ENCODE data around the gene VAT1L.

VAT1L gene

DNA sequence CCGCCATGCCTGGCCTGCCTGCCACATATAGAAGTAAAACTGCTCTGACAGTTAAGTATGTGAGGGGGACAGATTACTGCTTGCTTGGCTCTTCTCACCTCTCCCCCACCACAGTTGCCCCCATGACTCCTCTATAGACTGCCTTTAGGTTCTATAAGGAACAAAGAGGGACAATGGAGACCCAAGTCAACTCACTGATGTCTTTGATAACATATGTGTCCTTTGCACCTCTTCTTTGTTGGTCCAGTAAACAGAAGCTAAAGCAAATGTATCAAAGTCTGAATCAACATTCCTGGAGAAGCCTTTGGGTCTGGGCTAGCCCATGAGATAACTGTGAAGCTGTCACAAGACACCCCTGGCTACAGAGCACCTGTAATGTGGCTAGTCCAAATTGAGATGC is 38.9 kb upstream of the VAT1L start:
- DNase-seq (ENCODE audit: low read depth, low spot score): no peak
- H3K36me3 ChIP-seq (ENCODE audit: insufficient read depth, insufficient read length, low read length): no peaks in the 10 kb centered on the region
- peaks cover 3% of the 10 kb centered on the region for H3K27me3 ChIP-seq (ENCODE audit: insufficient read depth, insufficient read length)
- no peaks in the 10 kb centered on the region for H3K4me1 ChIP-seq (ENCODE audit: insufficient read depth, insufficient read length)
- no peak overlapping the region for H3K4me3 ChIP-seq (ENCODE audit: insufficient read length, low read depth)
- no peaks in the 10 kb centered on the region for H3K9me3 ChIP-seq (ENCODE audit: insufficient read depth, low read length)
- H3K9ac ChIP-seq (ENCODE audit: insufficient read length, low read depth): no peak overlapping the region
- TF ChIP-seq ZNF274 (IDR thresholded peaks at IDR 0.05; ENCODE audit: low read depth, low read length) (no peak), YY1 (IDR thresholded peaks at IDR 0.05; ENCODE audit: insufficient read depth, insufficient read length) (no peak), SUZ12 (IDR thresholded peaks at IDR 0.05; ENCODE audit: extremely low read depth, insufficient read depth, insufficient read length) (no peak)

- H3K4me1 ChIP-seq (ENCODE audit: insufficient read depth, insufficient read length): no peaks in the 10 kb centered on the region
- no peak for DNase-seq (ENCODE audit: low read depth, low spot score)
- no peaks in the 10 kb centered on the region for H3K27me3 ChIP-seq (ENCODE audit: insufficient read depth, insufficient read length)
- TF ChIP-seq ZNF274 (IDR thresholded peaks at IDR 0.05; ENCODE audit: low read depth, low read length) (no peak), YY1 (IDR thresholded peaks at IDR 0.05; ENCODE audit: insufficient read depth, insufficient read length) (no peak), SUZ12 (IDR thresholded peaks at IDR 0.05; ENCODE audit: extremely low read depth, insufficient read depth, insufficient read length) (no peak)
- H3K4me3 ChIP-seq (ENCODE audit: insufficient read length, low read depth): no peak overlapping the region
- H3K9me3 ChIP-seq (ENCODE audit: insufficient read depth, low read length): no peaks in the 10 kb centered on the region
- no peaks in the 10 kb centered on the region for H3K36me3 ChIP-seq (ENCODE audit: insufficient read depth, insufficient read length, low read length)
- no peak overlapping the region for H3K9ac ChIP-seq (ENCODE audit: insufficient read length, low read depth)
Observed at GRCh38 chr16:77758046-77758445, 30.3 kb upstream of the VAT1L start.

DNA sequence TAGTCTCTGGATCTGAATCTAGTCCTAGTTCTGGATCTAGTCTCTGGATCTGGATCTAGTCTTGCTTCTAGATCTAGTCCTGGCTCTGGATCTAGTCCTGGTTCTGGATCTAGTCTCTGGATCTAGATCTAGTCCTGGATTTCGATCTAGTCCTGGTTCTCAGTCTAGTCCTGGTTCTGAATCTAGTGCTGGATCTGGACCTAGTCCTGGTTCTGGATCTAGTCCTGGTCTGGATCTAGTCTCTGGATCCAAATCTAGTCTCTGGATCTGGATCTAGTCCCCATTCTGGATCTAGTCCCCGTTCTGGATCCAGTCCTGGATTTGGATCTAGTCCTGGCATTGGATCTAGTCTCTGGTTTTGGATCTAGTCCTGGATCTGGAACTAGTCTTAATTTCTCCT is 29.9 kb upstream of the VAT1L start:
- H3K36me3 ChIP-seq (ENCODE audit: insufficient read depth, insufficient read length, low read length): no peaks in the 10 kb centered on the region
- no peaks in the 10 kb centered on the region for H3K9me3 ChIP-seq (ENCODE audit: insufficient read depth, low read length)
- no peak for DNase-seq (ENCODE audit: low read depth, low spot score)
- H3K9ac ChIP-seq (ENCODE audit: insufficient read length, low read depth): no peak overlapping the region
- no peaks in the 10 kb centered on the region for H3K4me1 ChIP-seq (ENCODE audit: insufficient read depth, insufficient read length)
- no peaks in the 10 kb centered on the region for H3K27me3 ChIP-seq (ENCODE audit: insufficient read depth, insufficient read length)
- TF ChIP-seq ZNF274 (IDR thresholded peaks at IDR 0.05; ENCODE audit: low read depth, low read length) (no peak), YY1 (IDR thresholded peaks at IDR 0.05; ENCODE audit: insufficient read depth, insufficient read length) (no peak), SUZ12 (IDR thresholded peaks at IDR 0.05; ENCODE audit: extremely low read depth, insufficient read depth, insufficient read length) (no peak)
- no peak overlapping the region for H3K4me3 ChIP-seq (ENCODE audit: insufficient read length, low read depth)

DNA sequence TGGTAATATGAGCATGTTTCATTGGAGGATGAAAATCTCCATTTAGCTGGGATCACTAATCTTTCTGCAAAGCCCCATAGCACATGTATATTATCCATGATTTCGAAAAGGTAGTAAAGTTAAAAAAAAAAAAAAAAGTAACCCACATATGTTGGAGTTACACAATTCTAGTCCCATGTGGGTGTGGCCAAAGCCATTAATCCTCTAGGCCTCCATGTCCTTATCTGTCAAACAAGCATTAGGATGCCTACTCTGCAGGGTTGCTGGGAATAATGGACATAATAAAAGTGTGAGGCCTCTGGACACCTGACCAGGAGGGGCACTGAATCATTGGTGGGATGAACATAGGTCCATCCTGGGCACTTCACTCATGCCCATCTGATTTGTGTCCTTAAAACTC is 29.2 kb upstream of the VAT1L start:
- Histone ChIP-seq H3K4me1 (ENCODE audit: insufficient read depth, insufficient read length) (no peaks in the 10 kb centered on the region), H3K4me3 (ENCODE audit: insufficient read length, low read depth) (no peak overlapping the region), H3K27me3 (ENCODE audit: insufficient read depth, insufficient read length) (no peaks in the 10 kb centered on the region), H3K9me3 (ENCODE audit: insufficient read depth, low read length) (no peaks in the 10 kb centered on the region), H3K36me3 (ENCODE audit: insufficient read depth, insufficient read length, low read length) (no peaks in the 10 kb centered on the region), H3K9ac (ENCODE audit: insufficient read length, low read depth) (no peak overlapping the region)
- no peak for DNase-seq (ENCODE audit: low read depth, low spot score)
- TF ChIP-seq YY1 (IDR thresholded peaks at IDR 0.05; ENCODE audit: insufficient read depth, insufficient read length): no peak

DNA sequence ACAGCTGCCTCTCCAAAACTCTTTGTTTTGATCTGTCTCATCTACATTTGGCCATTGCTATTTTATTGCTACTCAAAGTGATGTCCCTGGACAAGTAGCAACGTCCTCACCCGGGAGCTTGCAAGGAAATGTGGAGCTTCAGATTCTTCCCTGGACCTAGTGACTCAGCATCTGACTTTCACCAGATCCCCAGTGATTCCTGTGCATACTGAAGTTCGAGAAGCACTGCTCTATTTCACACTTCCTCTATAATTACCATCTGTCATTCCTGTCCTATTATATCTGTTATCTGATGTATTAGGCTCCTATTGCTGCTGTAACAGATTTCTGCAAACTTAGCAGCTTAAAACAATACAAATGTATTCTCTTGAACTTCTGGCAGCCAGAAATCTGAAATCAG is 28.5 kb upstream of the VAT1L start:
- Histone ChIP-seq H3K4me3 (ENCODE audit: insufficient read length, low read depth) (no peak overlapping the region), H3K4me1 (ENCODE audit: insufficient read depth, insufficient read length) (no peaks in the 10 kb centered on the region), H3K27me3 (ENCODE audit: insufficient read depth, insufficient read length) (no peaks in the 10 kb centered on the region), H3K9ac (ENCODE audit: insufficient read length, low read depth) (no peak overlapping the region), H3K9me3 (ENCODE audit: insufficient read depth, low read length) (no peaks in the 10 kb centered on the region), H3K36me3 (ENCODE audit: insufficient read depth, insufficient read length, low read length) (no peaks in the 10 kb centered on the region)
- no peak for TF ChIP-seq ZNF274 (IDR thresholded peaks at IDR 0.05; ENCODE audit: low read depth, low read length)
- no peak for TF ChIP-seq YY1 (IDR thresholded peaks at IDR 0.05; ENCODE audit: insufficient read depth, insufficient read length)
- no peak for TF ChIP-seq SUZ12 (IDR thresholded peaks at IDR 0.05; ENCODE audit: extremely low read depth, insufficient read depth, insufficient read length)
- DNase-seq (ENCODE audit: low read depth, low spot score): no peak

GRCh38 chr16:77760800-77761199 is 27.6 kb upstream of the VAT1L start:
- no peak for DNase-seq (ENCODE audit: low read depth, low spot score)
- H3K36me3 ChIP-seq (ENCODE audit: insufficient read depth, insufficient read length, low read length): no peaks in the 10 kb centered on the region
- TF ChIP-seq SUZ12 (IDR thresholded peaks at IDR 0.05; ENCODE audit: extremely low read depth, insufficient read depth, insufficient read length): no peak
- no peak for TF ChIP-seq ZNF274 (IDR thresholded peaks at IDR 0.05; ENCODE audit: low read depth, low read length)
- TF ChIP-seq YY1 (IDR thresholded peaks at IDR 0.05; ENCODE audit: insufficient read depth, insufficient read length): no peak
- no peak overlapping the region for H3K4me3 ChIP-seq (ENCODE audit: insufficient read length, low read depth)
- H3K9me3 ChIP-seq (ENCODE audit: insufficient read depth, low read length): no peaks in the 10 kb centered on the region
- H3K4me1 ChIP-seq (ENCODE audit: insufficient read depth, insufficient read length): no peaks in the 10 kb centered on the region
- no peak overlapping the region for H3K9ac ChIP-seq (ENCODE audit: insufficient read length, low read depth)
- H3K27me3 ChIP-seq (ENCODE audit: insufficient read depth, insufficient read length): no peaks in the 10 kb centered on the region

GRCh38 chr16:77761204-77761603 is 27.2 kb upstream of the VAT1L start:
- Histone ChIP-seq H3K9ac (ENCODE audit: insufficient read length, low read depth) (no peak overlapping the region), H3K4me3 (ENCODE audit: insufficient read length, low read depth) (no peak overlapping the region), H3K4me1 (ENCODE audit: insufficient read depth, insufficient read length) (no peaks in the 10 kb centered on the region), H3K27me3 (ENCODE audit: insufficient read depth, insufficient read length) (no peaks in the 10 kb centered on the region), H3K9me3 (ENCODE audit: insufficient read depth, low read length) (no peaks in the 10 kb centered on the region), H3K36me3 (ENCODE audit: insufficient read depth, insufficient read length, low read length) (no peaks in the 10 kb centered on the region)
- DNase-seq (ENCODE audit: low read depth, low spot score): no peak
- TF ChIP-seq ZNF274 (IDR thresholded peaks at IDR 0.05; ENCODE audit: low read depth, low read length) (no peak), SUZ12 (IDR thresholded peaks at IDR 0.05; ENCODE audit: extremely low read depth, insufficient read depth, insufficient read length) (no peak), YY1 (IDR thresholded peaks at IDR 0.05; ENCODE audit: insufficient read depth, insufficient read length) (no peak)

DNA sequence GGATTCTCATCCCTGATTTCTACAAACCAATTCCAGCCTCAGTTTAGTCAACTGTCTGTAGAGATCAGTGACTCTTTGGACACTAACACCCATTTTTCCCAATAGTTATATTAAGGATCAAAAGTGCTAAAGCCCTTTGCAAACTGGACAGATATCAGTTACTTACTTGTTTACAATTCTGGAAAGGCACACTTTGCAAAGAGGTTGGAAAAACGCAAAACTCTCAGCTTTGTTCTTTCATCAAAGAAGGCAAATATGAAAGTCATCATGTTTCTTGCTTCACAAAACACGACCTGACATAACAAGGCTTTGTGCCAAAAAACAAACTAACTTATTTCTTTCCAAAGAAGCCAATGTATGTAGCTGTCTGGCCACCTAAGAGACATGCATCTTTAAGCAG is 26.1 kb upstream of the VAT1L start:
- H3K4me3 ChIP-seq (ENCODE audit: insufficient read length, low read depth): no peak overlapping the region
- no peaks in the 10 kb centered on the region for H3K9me3 ChIP-seq (ENCODE audit: insufficient read depth, low read length)
- no peak overlapping the region for H3K9ac ChIP-seq (ENCODE audit: insufficient read length, low read depth)
- DNase-seq (ENCODE audit: low read depth, low spot score): no peak
- no peaks in the 10 kb centered on the region for H3K27me3 ChIP-seq (ENCODE audit: insufficient read depth, insufficient read length)
- no peaks in the 10 kb centered on the region for H3K36me3 ChIP-seq (ENCODE audit: insufficient read depth, insufficient read length, low read length)
- no peak for TF ChIP-seq YY1 (IDR thresholded peaks at IDR 0.05; ENCODE audit: insufficient read depth, insufficient read length)
- no peak for TF ChIP-seq SUZ12 (IDR thresholded peaks at IDR 0.05; ENCODE audit: extremely low read depth, insufficient read depth, insufficient read length)
- no peak for TF ChIP-seq ZNF274 (IDR thresholded peaks at IDR 0.05; ENCODE audit: low read depth, low read length)
- H3K4me1 ChIP-seq (ENCODE audit: insufficient read depth, insufficient read length): no peaks in the 10 kb centered on the region

Measured in NT2/D1 (cell line).